Ishikawa (cell line): ENCODE results near the gene RIC8B.

Experiments
- CEBPB ChIP-seq: IDR thresholded peaks from 2 replicates; pipeline ENCODE4 v1.6.1; 2012
- CREB1 ChIP-seq: IDR thresholded peaks from 2 replicates; pipeline ENCODE4 v1.6.1; 2012; ENCODE audit warnings: low read depth
- EGR1 ChIP-seq: IDR thresholded peaks from 2 replicates; pipeline ENCODE4 v1.6.1; 2012
- EP300 ChIP-seq: IDR thresholded peaks from 2 replicates; pipeline ENCODE4 v1.6.1; 2012; ENCODE audit warnings: borderline replicate concordance
- FOXM1 ChIP-seq: IDR thresholded peaks from 2 replicates; pipeline ENCODE4 v1.6.1; 2012; ENCODE audit warnings: low read depth, borderline replicate concordance
- NFIC ChIP-seq: IDR thresholded peaks from 2 replicates; pipeline ENCODE4 v1.6.1; 2012
- RAD21 ChIP-seq: IDR thresholded peaks from 2 replicates; pipeline ENCODE4 v1.6.1; 2012; ENCODE audit warnings: low read depth
- TAF1 ChIP-seq: IDR thresholded peaks from 2 replicates; pipeline ENCODE4 v1.6.1; 2012; ENCODE audit warnings: low read depth, mild to moderate bottlenecking
- TCF12 ChIP-seq: IDR thresholded peaks from 2 replicates; pipeline ENCODE4 v1.6.1; 2012; ENCODE audit warnings: low read depth
- TEAD4 ChIP-seq: IDR thresholded peaks from 2 replicates; pipeline ENCODE4 v1.6.1; 2012
- YY1 ChIP-seq: IDR thresholded peaks from 2 replicates; pipeline ENCODE4 v1.6.1; 2012; ENCODE audit warnings: low read depth
- ZBTB7A ChIP-seq: IDR thresholded peaks from 2 replicates; pipeline ENCODE4 v1.6.1; 2012; ENCODE audit warnings: low read depth
- TF ChIP-seq, protein P1 (sequence below): IDR thresholded peaks from 2 replicates; pipeline ENCODE4 v1.6.1; 2012
- TF ChIP-seq, protein P2 (sequence below): IDR thresholded peaks from 2 replicates; pipeline ENCODE4 v1.6.1; 2012; ENCODE audit warnings: low read depth, mild to moderate bottlenecking
- TF ChIP-seq, protein P3 (sequence below): IDR thresholded peaks from 2 replicates; pipeline ENCODE4 v1.6.1; 2012

Gene RIC8B

DNA sequence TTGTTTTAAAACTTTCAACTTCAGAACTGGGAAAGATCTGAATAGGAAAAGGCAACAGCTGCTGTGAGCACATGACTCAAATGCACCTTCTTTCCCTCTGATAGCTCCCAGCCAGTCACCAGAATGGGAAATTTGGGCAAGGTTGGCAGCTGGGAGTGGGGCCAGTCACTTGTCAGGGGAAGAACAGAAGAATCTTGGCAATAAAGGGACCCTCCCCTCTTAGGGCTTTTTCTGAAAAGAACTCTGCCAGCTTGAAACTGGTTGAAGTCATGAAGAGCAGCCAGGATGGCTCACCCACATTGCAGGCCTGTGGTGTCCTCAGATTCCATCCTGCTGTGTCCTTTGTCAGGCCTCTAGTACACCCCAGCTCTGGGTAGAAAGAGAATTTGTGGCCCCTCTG, 10.3 kb upstream of the RIC8B start:
- TF ChIP-seq FOXM1 (no peak), EGR1 (no peak), TEAD4 (no peak)

DNA sequence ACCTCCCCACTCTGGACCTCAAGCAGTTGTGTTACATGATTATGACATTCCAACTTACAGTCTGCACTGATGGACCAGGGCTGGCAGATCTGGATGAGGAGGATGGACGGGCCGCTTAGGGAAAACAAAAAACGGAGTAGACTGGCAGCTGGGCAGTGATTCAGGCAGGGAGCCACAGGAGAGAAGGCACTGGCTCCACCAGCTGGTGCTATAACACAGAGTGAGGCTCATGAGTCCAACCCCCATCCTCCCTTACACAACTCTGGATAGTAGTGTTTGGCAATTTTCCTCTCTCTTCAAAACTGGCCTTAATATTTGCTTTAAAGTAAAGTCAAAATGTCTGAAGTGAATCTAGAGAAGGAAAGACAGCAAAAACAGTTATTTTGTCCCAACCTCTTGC, 9.7 kb upstream of the RIC8B start:
- TF ChIP-seq RAD21 (0 out of 2 replicates have a peak, but pooled peaks have one; percentile 15), ZBTB7A (no peak), YY1 (no peak)

DNA sequence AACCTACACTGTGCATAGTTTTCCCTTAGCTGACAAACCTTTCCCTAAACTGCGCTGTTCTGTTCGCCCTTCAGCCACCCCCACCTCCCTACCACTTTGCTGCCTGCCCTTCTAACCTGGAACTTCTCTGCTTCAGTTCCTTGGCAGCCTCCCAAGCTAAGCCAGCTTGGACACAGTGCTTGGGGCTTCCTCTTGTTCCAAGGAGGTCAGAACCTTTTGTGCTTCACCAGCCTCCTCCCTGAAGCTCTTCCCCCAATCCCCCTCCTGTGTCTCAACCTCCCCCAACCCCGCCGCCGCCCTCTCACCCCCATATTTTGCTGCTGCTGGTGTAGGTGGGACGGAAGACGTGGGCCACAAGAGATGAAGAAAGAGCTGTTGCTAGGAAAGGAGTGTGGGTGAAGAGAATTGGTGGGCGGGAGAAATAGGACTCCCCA, 8.1 kb upstream of the RIC8B start:
- TF ChIP-seq TEAD4 (peak; percentile 18; the same call in 1 of the 2 replicates), TCF12 (peak; percentile 48; the same call in 1 of the 2 replicates), TAF1 (no peak), ZBTB7A (no peak), EP300 (no peak), YY1 (peak; percentile 38; the same call in 1 of the 2 replicates), FOXM1 (no peak), EGR1 (peak; percentile 52; the same call in 1 of the 2 replicates), RAD21 (no peak), CEBPB (no peak), CREB1 (no peak), NFIC (peak; percentile 73)
- TF ChIP-seq, protein P1, sequence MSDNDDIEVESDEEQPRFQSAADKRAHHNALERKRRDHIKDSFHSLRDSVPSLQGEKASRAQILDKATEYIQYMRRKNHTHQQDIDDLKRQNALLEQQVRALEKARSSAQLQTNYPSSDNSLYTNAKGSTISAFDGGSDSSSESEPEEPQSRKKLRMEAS, result no peak
- TF ChIP-seq, protein P2, sequence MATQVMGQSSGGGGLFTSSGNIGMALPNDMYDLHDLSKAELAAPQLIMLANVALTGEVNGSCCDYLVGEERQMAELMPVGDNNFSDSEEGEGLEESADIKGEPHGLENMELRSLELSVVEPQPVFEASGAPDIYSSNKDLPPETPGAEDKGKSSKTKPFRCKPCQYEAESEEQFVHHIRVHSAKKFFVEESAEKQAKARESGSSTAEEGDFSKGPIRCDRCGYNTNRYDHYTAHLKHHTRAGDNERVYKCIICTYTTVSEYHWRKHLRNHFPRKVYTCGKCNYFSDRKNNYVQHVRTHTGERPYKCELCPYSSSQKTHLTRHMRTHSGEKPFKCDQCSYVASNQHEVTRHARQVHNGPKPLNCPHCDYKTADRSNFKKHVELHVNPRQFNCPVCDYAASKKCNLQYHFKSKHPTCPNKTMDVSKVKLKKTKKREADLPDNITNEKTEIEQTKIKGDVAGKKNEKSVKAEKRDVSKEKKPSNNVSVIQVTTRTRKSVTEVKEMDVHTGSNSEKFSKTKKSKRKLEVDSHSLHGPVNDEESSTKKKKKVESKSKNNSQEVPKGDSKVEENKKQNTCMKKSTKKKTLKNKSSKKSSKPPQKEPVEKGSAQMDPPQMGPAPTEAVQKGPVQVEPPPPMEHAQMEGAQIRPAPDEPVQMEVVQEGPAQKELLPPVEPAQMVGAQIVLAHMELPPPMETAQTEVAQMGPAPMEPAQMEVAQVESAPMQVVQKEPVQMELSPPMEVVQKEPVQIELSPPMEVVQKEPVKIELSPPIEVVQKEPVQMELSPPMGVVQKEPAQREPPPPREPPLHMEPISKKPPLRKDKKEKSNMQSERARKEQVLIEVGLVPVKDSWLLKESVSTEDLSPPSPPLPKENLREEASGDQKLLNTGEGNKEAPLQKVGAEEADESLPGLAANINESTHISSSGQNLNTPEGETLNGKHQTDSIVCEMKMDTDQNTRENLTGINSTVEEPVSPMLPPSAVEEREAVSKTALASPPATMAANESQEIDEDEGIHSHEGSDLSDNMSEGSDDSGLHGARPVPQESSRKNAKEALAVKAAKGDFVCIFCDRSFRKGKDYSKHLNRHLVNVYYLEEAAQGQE, result no peak
- TF ChIP-seq, protein P3, sequence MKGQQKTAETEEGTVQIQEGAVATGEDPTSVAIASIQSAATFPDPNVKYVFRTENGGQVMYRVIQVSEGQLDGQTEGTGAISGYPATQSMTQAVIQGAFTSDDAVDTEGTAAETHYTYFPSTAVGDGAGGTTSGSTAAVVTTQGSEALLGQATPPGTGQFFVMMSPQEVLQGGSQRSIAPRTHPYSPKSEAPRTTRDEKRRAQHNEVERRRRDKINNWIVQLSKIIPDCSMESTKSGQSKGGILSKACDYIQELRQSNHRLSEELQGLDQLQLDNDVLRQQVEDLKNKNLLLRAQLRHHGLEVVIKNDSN, result peak; percentile 18; the same call in 1 of the 2 replicates

DNA sequence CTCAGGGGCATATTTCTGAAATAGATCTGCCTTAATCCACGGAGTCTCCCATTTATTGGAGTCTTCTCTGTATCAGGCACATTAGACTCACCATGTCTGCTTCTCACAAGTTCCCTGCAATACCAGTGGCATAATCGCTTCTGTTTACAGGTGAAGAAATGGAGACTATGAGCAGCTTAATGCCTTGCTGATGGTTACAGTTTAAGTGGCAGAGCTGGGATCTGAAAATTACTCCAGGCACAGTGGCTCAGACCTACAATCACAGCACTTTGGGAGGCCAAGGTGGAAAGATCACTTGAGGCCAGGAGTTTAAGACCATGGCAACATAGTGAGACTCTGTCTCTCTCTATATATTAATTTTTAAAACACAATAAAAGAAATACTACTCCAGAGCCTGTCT, 7.3 kb upstream of the RIC8B start:
- TF ChIP-seq YY1 (no peak), CREB1 (no peak), EGR1 (no peak), NFIC (no peak), TAF1 (no peak), RAD21 (no peak), ZBTB7A (no peak), CEBPB (no peak), TCF12 (no peak), FOXM1 (no peak)
- TF ChIP-seq, protein P1, result no peak

DNA sequence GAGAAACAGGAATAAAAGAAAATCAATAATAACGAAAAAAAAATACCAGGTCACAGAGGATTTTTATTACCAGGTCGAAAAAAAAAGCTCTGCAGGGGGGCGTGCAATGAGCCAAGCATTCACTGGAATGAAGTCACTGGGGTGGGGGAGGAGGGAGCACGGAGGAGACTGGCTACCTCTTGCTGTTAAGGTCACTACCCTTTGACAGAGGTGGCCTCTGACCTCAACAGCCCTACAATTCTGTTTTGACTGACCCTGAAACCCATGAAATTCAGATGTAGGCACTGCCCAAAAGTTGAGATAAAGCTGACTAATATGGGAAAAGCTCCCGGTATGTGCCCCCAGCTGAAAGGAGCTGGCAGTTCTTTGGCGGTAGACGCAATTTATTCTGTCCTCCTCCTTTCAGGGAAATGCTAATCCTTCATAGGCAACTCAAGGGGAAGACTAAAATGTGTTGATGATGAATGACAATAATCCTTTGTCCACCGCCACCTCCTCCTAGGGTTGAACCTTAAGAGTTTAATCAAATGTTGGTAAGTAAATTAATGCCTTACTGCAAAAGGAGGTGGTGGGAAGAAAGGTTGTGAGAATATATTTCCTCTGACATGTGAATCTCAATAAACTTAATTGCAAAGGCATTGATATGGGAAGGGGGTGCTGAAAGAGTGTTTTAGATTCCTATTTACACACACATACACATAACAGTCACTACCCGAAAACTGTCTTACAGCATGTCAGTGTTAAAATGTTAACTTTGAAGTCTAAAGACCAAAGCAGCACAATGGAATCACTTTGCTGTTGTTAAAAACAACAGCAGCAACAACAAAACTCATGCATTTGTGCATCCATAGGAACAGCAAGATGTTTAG, 6.3 kb upstream of the RIC8B start:
- TF ChIP-seq, protein P3, result no peak
- TF ChIP-seq NFIC (peak; percentile 50; the same call in 1 of the 2 replicates), TCF12 (peak; percentile 49; the same call in 1 of the 2 replicates), EP300 (peak; percentile 61; the same call in 1 of the 2 replicates), CEBPB (0 out of 2 replicates have a peak, but pooled peaks have one; percentile 18), CREB1 (0 out of 2 replicates have a peak, but pooled peaks have one; percentile 17), TEAD4 (peak; percentile 78)
- TF ChIP-seq, protein P2, result no peak

DNA sequence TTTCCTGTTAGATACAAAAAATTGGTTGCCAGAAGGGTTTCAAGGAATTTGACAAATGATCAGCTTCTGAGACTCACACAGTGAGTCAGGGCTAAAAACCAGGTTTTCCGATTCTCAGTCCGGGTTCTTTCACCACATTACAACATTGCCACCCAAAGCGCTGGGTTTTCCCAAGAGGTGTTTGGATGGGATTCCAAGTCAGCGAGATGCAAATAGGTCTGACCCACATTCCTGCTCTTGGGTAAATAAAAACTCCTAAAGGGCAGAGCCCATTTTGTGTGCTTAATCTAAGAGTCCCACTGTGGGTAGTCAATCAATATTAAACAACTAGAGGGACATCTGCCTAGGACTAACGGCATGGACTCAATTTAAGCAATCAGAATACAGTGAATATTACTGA, 5.4 kb upstream of the RIC8B start:
- TF ChIP-seq, protein P2, result no peak
- TF ChIP-seq RAD21, result no peak
- no peak for TF ChIP-seq ZBTB7A
- no peak for TF ChIP-seq NFIC
- TF ChIP-seq YY1, result no peak
- no peak for TF ChIP-seq EP300
- TF ChIP-seq, protein P3, result no peak
- TF ChIP-seq, protein P1, result no peak
- no peak for TF ChIP-seq CEBPB
